Testis (tissue), 3 donors: ENCODE measurements around the gene MCF2L. TPM values are rescaled to one million over a fixed set of nuclear protein-coding genes. Genes with fewer than 3 reads are reported as not detected.

Experiments used
- DNase-seq: peaks from one replicate; pipeline ENCODE4 v3.0.0-alpha.2; 2019
- H3K27ac ChIP-seq, 2 donors: fragments of 200-600 bp; sonication (generic); one replicate each; pipeline ENCODE4 v1.5.1; 2019
- H3K27me3 ChIP-seq: fragments of 200-600 bp; sonication (generic); one replicate; pipeline ENCODE4 v1.5.1; 2019
- H3K36me3 ChIP-seq: fragments of 200-600 bp; sonication (generic); one replicate; pipeline ENCODE4 v1.5.1; 2017; ENCODE audit warnings: low read depth; ENCODE audit errors: missing control alignments
- H3K4me1 ChIP-seq: fragments of 200-600 bp; sonication (generic); one replicate; pipeline ENCODE4 v1.5.1; 2019
- H3K4me3 ChIP-seq, 2 donors: fragments of 200-600 bp; sonication (generic); one replicate each; pipeline ENCODE4 v1.5.1; 2017 to 2019
- H3K9me3 ChIP-seq: fragments of 200-600 bp; sonication (generic); one replicate; pipeline ENCODE4 v1.5.1; 2017
- CTCF ChIP-seq, 3 experiments: fragments of 450-650 bp in 2 of 3; fragments of 200-600 bp in 1 of 3; sonication (generic) in 1 of 3; IDR thresholded peaks; one replicate each; pipeline ENCODE4 v1.5.1; 2016 to 2019; ENCODE audit warnings: antibody characterized with exemption in 3 of 3, mild to moderate bottlenecking in 2 of 3, moderate library complexity in 1 of 3
- POLR2A ChIP-seq: fragments of 450-650 bp; IDR thresholded peaks from one replicate; pipeline ENCODE4 v1.6.1; 2017; ENCODE audit warnings: antibody characterized with exemption, mild to moderate bottlenecking, moderate library complexity
- whole genome bisulfite sequencing, 2 donors: methylation state at CpG; one replicate each; pipeline ENCODE4 v1.1.5; 2018; 5-methylcytosine and 5-hydroxymethylcytosine counted together
- intact Hi-C: fragments of 100-400 bp; cut with DNase I; formaldehyde crosslinking; loops from one replicate; pipeline ENCODE4 v1.15.1; 2023; ENCODE audit warnings: low total_unique reads
- polyA plus RNA-seq: library from polyadenylated mRNA; stranded (reverse); fragments of 350-450 nt; fragmentation: Illumina TruSeq; extraction: RNeasy Lipid Tissue Mini Kit (QIAGEN cat#74804); gene quantifications from one replicate; pipeline ENCODE4 v1.2.3, GENCODE V29; 2014; ENCODE audit warnings: low read depth, low replicate concordance; ENCODE audit not compliant: insufficient read depth
- total RNA-seq, 2 donors: library from RNA; depleted of rRNA; stranded (reverse); fragments of >200 nt; gene quantifications; one replicate each; pipeline ENCODE4 v1.2.3, GENCODE V29; 2016

Gene MCF2L
- total and polyA plus RNA-seq, 3 donors from 2014 or later = 5.0 to 17.6 (median 14.6) TPM

DNA sequence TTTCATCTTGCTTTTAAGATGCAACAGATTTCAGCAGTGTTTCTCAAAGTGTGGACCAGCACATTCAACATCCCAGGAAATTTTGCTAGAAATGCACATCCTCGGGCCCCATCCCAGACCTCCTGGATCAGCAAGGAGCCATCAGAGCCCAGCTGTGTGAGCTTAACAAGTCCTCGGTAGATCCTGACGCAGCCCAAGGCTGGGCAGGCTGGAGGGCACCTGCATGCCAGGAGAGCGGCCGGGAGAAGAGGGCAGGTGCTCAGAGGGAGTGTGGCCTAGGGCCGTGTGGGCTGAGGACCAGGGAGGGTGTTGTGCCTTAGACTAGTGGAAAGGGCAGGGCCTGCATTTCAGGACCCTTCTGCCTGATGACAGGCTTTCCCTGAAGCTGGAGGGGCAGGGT lies 2.2 kb upstream of the MCF2L start:
- TF ChIP-seq POLR2A (no peak), CTCF (IDR thresholded peaks at IDR 0.05) (no peak)
- H3K9me3 ChIP-seq = no peaks in the 10 kb centered on the region
- no peak overlapping the region for H3K27ac ChIP-seq
- peaks cover 16% of the 10 kb centered on the region for H3K4me1 ChIP-seq
- intact Hi-C loops = no loop called here
- no peaks in the 10 kb centered on the region for H3K36me3 ChIP-seq
- H3K4me3 ChIP-seq = no peak overlapping the region
- 81 to 98% methylated on average over 6 of the region's 6 CpGs for WGBS, 2 donors
- no peaks in the 10 kb centered on the region for H3K27me3 ChIP-seq
- no peak for DNase-seq

GRCh38 chr13:112967686-112968379 lies 1.2 kb upstream of the MCF2L start:
- Histone ChIP-seq H3K4me3 (peak overlapping the region in 1 of 2 donors; percentile 51), H3K27me3 (no peaks in the 10 kb centered on the region), H3K36me3 (no peaks in the 10 kb centered on the region), H3K27ac (no peak overlapping the region), H3K4me1 (peaks cover 16% of the 10 kb centered on the region), H3K9me3 (no peaks in the 10 kb centered on the region)
- WGBS, 2 donors = 64 to 73% methylated on average over 17 to 22 of the region's 22 CpGs
- DNase-seq = no peak
- TF ChIP-seq CTCF (IDR thresholded peaks at IDR 0.05) (no peak), POLR2A (no peak)
- intact Hi-C loops = no loop called here

DNA sequence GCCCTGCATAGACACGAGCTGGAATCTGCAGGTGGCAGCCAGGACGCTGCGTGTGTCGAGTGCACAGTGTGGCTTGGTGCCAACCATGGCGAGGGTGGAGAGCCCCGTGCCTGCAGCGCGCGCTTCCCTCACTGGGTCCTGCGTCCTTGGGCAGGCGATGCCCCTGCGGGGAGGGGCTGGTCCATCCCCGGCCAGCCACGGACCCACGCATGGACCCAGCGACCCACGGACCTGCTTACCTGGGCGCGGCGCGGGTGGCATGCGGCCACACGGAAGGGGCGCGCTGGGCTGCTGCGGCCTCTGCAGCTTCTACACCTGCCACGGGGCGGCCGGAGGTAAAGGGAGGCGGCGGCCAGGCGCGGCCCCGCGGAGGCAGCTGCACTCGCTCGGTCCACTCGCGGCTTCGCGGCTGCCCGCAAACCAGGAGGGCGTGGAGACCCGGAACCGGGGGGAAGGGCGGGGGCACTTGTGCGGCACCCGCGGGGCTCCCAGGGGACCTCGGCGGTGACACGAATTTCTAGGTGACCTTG lies 569 bp upstream of the MCF2L start:
- intact Hi-C loops = no loop called here
- no peaks in the 10 kb centered on the region for H3K27me3 ChIP-seq
- no peaks in the 10 kb centered on the region for H3K36me3 ChIP-seq

GRCh38 chr13:112969692-112970338 lies 801 bp downstream of the MCF2L start:
- no peaks in the 10 kb centered on the region for H3K27me3 ChIP-seq
- 20 to 24% methylated on average over 13 of the region's 13 CpGs for WGBS, 2 donors
- no peaks in the 10 kb centered on the region for H3K36me3 ChIP-seq
- H3K4me3 ChIP-seq = peak overlapping the region; percentile 50 to 51
- no peak for TF ChIP-seq CTCF (IDR thresholded peaks at IDR 0.05)
- no peak for DNase-seq
- H3K27ac ChIP-seq = no peak overlapping the region
- H3K4me1 ChIP-seq = peaks cover 16% of the 10 kb centered on the region
- no peaks in the 10 kb centered on the region for H3K9me3 ChIP-seq
- intact Hi-C loops = no loop called here

More for the DNA sequence above, 569 bp upstream of the MCF2L start:
- 3 to 17% methylated on average over 5 to 52 of the region's 52 CpGs for WGBS, 2 donors
- Histone ChIP-seq H3K4me1 (peaks cover 16% of the 10 kb centered on the region), H3K27ac (no peak overlapping the region), H3K9me3 (no peaks in the 10 kb centered on the region), H3K4me3 (peak overlapping the region; percentile 50 to 51)
- DNase-seq = peak; percentile 47
- peak in 1 of 3 experiments; percentile 1 for TF ChIP-seq CTCF (IDR thresholded peaks at IDR 0.05)
- no peak for TF ChIP-seq POLR2A
